Mucosa of descending colon (tissue), 3 donors: Measurements from ENCODE around the gene APP. TPM values are rescaled to one million over a fixed set of nuclear protein-coding genes. Genes with fewer than 3 reads are reported as not detected.

Source experiments
- ATAC-seq: fragments of 200-7000 bp; cut with Tn5 transposase; one replicate; pipeline ENCODE4 v1.9.1; 2020; ENCODE audit warnings: mild to moderate bottlenecking, moderate library complexity
- DNase-seq, 3 donors: peaks; one replicate each; pipeline ENCODE4 v3.0.0-alpha.2; 2020
- H3K36me3 ChIP-seq: fragments of 200-600 bp; one replicate; pipeline ENCODE4 v1.8.0; 2021; ENCODE audit warnings: low read depth, mild to moderate bottlenecking
- H3K4me1 ChIP-seq: fragments of 200-600 bp; one replicate; pipeline ENCODE4 v1.8.0; 2021; ENCODE audit warnings: low read depth, mild to moderate bottlenecking
- H3K4me3 ChIP-seq: fragments of 200-600 bp; one replicate; pipeline ENCODE4 v1.8.0; 2021; ENCODE audit warnings: mild to moderate bottlenecking
- H3K9me3 ChIP-seq: fragments of 200-600 bp; one replicate; pipeline ENCODE4 v1.8.0; 2021; ENCODE audit warnings: mild to moderate bottlenecking
- intact Hi-C, 2 donors: fragments of 100-400 bp; cut with DNase I in 1 of 2; cut with micrococcal nuclease in 1 of 2; formaldehyde crosslinking; loops; one replicate each; pipeline versions ENCODE4 v1.11.0 to v1.11.1; 2022; cut with DNase I, micrococcal nuclease
- total RNA-seq, 3 donors: library from RNA; stranded (reverse); fragmentation: NEBNext Ultra II Directional in 2 of 3; extraction: Animal tissue kit (Norgen Biotek cat#: 25700) in 2 of 3; gene quantifications; one replicate each; pipeline versions ENCODE4 v1.2.1 to v1.2.4, GENCODE V29; 2021 to 2023
- TF ChIP-seq, protein P1 (sequence below): fragments of 200-600 bp; IDR thresholded peaks from one replicate; pipeline ENCODE4 v1.8.0; 2022; ENCODE audit warnings: antibody characterized with exemption, mild to moderate bottlenecking
- donor health status: DM: no; HTN: no; CAD: no; lungs with moderate emphysema.
- donor health status: DM: no; HTN: no; CAD: no.
- donor health status: DM: no; HTN: yes; CAD: no.

The APP gene
- total RNA-seq, 3 donors from 2014 or later, result 573 to 666 (median 579) TPM

DNA sequence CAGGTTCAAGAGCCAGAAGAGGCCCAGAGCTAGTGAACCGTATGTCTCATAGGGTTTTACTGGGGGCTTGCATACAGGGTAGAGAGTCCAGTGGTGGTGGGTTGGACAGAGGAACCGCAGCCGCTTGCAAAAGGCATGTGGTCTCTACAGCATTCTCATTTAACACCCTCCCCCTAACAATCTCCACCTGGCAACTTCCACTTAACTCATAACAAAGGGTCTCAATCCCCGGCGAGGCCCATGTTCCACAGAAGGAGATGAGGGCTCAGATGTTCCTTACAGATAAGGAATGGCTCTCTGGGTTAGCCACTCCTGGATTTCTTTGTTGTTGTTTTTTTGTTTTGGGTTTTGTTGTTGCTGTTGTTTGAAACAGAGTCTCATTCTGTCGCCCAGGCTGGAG lies 106.1 kb downstream of the APP start:
- ATAC-seq (no peak), DNase-seq (no peak)
- intact Hi-C loops, result no loop called here
- no peaks in the 10 kb centered on the region for H3K9me3 ChIP-seq
- H3K4me1 ChIP-seq, result no peaks in the 10 kb centered on the region
- TF ChIP-seq, protein P1, sequence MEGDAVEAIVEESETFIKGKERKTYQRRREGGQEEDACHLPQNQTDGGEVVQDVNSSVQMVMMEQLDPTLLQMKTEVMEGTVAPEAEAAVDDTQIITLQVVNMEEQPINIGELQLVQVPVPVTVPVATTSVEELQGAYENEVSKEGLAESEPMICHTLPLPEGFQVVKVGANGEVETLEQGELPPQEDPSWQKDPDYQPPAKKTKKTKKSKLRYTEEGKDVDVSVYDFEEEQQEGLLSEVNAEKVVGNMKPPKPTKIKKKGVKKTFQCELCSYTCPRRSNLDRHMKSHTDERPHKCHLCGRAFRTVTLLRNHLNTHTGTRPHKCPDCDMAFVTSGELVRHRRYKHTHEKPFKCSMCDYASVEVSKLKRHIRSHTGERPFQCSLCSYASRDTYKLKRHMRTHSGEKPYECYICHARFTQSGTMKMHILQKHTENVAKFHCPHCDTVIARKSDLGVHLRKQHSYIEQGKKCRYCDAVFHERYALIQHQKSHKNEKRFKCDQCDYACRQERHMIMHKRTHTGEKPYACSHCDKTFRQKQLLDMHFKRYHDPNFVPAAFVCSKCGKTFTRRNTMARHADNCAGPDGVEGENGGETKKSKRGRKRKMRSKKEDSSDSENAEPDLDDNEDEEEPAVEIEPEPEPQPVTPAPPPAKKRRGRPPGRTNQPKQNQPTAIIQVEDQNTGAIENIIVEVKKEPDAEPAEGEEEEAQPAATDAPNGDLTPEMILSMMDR, result no peak
- H3K4me3 ChIP-seq, result no peak overlapping the region
- no peaks in the 10 kb centered on the region for H3K36me3 ChIP-seq

DNA sequence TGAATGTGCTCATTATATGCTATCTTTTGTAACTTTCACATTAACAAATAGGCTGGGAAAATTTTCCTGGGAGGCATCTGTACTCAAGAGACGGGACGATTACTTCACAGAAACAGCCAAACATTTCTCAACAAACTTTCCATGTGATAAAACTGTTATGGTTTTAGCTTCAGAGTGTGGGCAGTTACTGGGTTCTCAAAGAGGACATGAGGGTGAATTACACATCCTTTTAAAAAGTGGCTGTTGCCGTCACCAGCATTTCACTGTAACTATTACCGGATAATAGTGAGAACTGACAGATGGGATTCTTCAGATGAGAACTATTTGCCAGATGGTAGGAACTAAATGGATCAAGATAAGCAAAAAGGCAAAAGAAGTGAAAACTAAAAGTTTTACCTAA lies 109.1 kb downstream of the APP start:
- H3K9me3 ChIP-seq, result no peaks in the 10 kb centered on the region
- no peaks in the 10 kb centered on the region for H3K4me1 ChIP-seq
- no peak overlapping the region for H3K4me3 ChIP-seq
- intact Hi-C loops, result no loop called here
- DNase-seq (no peak), ATAC-seq (no peak)
- H3K36me3 ChIP-seq, result no peaks in the 10 kb centered on the region
- TF ChIP-seq, protein P1, result no peak

DNA sequence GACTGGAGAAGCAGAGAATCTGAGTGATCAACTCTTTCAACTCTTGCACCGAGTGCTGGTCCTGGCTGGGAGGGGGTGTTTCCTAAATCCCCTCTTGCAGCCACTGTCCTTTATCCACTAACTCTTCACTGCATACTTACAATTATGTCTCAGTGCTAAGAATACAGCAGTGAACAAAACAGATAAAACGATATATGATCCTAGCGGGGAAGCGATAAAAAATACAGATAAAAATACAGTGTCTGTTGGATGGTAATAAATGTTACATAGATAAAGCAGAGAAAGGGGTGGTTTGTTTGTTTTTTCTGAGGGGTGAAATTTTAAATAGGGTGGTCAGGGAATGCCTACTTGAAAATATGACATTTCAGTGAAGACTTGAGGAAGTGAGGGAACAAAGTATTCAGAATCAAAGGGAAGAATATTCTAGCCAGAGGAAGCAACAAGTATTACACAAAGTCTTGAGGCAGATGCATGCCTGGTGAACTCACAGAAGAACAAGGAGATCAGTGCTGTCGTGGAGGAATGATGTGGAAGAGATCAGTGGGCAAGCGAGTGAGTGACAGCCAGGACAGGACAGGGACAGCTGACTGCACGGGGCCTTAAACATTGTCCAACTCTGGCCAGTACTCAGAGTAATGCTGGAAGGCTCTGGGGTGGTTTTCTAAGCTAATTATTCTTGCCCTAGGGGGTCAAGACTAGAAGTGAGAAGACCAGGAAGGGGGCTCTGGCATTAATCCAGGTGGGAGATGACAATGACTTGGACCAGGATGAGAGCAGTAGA lies 110.0 kb downstream of the APP start:
- Histone ChIP-seq H3K4me3 (no peak overlapping the region), H3K9me3 (no peaks in the 10 kb centered on the region), H3K4me1 (no peaks in the 10 kb centered on the region), H3K36me3 (no peaks in the 10 kb centered on the region)
- no peak for DNase-seq
- no peak for ATAC-seq
- intact Hi-C loops, result no loop called here
- TF ChIP-seq, protein P1, result no peak

DNA sequence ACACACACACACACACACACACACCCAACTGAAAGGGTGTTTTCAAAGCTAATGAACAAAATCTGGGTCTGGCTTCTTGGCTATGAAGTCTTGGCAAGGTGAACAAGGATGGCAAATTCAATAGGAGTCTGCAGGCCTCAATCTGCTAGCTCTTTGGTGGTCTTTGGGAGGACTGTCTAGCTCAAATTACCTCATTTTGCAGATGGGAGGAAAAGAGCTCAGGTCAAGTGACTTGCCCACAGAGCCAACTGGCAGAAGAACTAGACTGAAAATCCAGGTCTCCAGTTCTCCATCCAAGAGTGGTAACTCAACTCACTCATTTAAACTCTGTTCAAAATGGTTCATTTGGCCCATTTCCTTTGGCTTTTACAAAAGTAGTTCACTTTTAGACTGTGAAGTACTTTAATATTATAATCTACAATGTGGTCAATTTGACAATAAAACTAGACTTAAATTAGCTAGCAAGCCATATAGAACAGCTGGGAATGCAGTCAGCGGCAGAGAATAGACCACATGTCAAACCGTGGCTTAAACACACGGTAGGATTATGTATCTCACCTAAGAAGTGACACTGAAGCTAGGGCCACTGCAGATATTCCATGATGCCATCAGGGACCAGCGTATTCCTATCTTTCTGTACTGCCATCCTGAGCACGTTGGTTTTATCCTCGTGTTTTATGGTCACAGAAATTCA lies 112.9 kb downstream of the APP start:
- no peaks in the 10 kb centered on the region for H3K36me3 ChIP-seq
- intact Hi-C loops, result no loop called here
- TF ChIP-seq, protein P1, result no peak
- H3K4me3 ChIP-seq, result no peak overlapping the region
- no peak for ATAC-seq
- H3K9me3 ChIP-seq, result no peaks in the 10 kb centered on the region
- DNase-seq, result no peak
- no peaks in the 10 kb centered on the region for H3K4me1 ChIP-seq

DNA sequence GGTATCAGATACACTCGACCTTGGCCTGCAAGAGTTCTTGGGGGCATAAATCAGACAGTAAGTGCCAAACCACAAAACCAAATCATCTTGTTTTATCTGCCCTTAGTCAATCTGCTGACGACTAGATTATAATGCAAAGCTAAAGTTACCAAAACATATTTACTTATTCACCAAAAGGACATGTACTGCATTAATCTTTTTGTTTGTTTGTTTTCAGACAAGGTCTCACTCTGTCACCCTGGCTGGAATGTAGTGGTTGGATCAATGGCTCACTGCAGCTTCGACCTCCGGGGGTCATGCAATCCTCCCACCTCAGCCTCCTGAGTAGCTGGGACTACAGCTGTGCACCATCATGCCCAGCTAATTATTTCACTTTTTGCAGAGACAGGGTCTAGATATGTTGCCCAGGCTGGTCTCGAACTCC lies 114.7 kb downstream of the APP start:
- no peaks in the 10 kb centered on the region for H3K36me3 ChIP-seq
- ATAC-seq (no peak), DNase-seq (no peak)
- TF ChIP-seq, protein P1, result no peak
- H3K4me3 ChIP-seq, result no peak overlapping the region
- intact Hi-C loops, result no loop called here
- no peaks in the 10 kb centered on the region for H3K9me3 ChIP-seq
- H3K4me1 ChIP-seq, result no peaks in the 10 kb centered on the region
